Fibroblast of villous mesenchyme (primary cell): ENCODE measurements around the gene UBE2N. TPM values are rescaled to one million over a fixed set of nuclear protein-coding genes. Genes with fewer than 3 reads are reported as not detected.
"Not testable (repeated sequence)": the region's sequence is repeated elsewhere in the genome, so short reads cannot be mapped to it uniquely, and the experiment has no call there.

ENCODE experiments used
- DNase-seq: peaks from one replicate; pipeline ENCODE4 v3.0.0-alpha.2; 2010; ENCODE audit warnings: low read depth
- H3K4me3 ChIP-seq: 2 replicates; pipeline ENCODE4 v1.5.1; 2011; ENCODE audit warnings: low read depth, mild to moderate bottlenecking, low read length
- total RNA-seq: library from RNA; depleted of rRNA; stranded (reverse); fragments of >200 nt; gene quantifications from 2 replicates; pipeline ENCODE4 v1.2.3, GENCODE V29; 2012
- TF ChIP-seq, protein P1 (sequence below): IDR thresholded peaks from 2 replicates; pipeline ENCODE4 v1.5.1; 2012; ENCODE audit warnings: low read depth, mild to moderate bottlenecking, low read length; ENCODE audit not compliant: insufficient read depth

The UBE2N gene
- total RNA-seq, 1 donor, result 104 TPM

DNA sequence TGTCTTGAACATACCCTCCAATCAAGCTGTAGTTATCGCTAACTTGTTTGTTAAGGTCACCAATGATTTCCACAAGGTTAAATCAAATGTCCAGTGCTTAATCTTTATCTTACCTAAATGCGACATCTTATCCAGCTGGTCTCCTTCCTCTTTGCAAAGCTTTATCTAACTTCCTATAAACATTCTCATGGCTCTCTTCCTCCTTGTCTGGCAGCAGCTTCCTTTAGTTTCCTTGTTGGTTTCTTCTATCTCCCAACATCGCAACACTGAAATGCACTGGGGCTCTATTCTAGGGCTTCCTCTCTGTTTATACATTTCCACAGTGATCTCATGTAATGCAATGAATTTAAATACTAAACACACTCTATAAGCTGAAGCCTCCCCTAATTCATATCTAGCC lies 28.7 kb downstream of the UBE2N start:
- TF ChIP-seq, protein P1, sequence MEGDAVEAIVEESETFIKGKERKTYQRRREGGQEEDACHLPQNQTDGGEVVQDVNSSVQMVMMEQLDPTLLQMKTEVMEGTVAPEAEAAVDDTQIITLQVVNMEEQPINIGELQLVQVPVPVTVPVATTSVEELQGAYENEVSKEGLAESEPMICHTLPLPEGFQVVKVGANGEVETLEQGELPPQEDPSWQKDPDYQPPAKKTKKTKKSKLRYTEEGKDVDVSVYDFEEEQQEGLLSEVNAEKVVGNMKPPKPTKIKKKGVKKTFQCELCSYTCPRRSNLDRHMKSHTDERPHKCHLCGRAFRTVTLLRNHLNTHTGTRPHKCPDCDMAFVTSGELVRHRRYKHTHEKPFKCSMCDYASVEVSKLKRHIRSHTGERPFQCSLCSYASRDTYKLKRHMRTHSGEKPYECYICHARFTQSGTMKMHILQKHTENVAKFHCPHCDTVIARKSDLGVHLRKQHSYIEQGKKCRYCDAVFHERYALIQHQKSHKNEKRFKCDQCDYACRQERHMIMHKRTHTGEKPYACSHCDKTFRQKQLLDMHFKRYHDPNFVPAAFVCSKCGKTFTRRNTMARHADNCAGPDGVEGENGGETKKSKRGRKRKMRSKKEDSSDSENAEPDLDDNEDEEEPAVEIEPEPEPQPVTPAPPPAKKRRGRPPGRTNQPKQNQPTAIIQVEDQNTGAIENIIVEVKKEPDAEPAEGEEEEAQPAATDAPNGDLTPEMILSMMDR, result no peak
- no peak for DNase-seq
- no peak overlapping the region for H3K4me3 ChIP-seq

DNA sequence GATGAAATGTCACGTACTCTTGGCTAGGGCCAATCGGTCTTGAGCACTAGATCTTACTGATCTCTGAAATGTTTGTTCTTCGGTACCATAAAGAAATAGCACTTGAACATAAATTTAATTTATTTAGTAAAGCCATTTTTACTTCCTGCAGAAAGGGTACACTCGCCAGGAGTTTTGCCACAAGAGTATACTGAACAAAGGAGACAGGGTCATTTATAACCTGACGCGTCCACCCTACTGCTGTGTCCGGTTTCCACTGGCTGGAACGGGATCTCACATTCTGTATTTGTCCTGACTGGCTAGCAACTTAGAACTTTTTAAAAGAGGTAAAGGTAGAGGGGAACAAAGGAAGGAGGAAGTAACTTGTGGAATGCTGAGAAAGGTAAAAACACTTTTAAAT lies 29.4 kb downstream of the UBE2N start:
- not testable (repeated sequence) for H3K4me3 ChIP-seq, DNase-seq

DNA sequence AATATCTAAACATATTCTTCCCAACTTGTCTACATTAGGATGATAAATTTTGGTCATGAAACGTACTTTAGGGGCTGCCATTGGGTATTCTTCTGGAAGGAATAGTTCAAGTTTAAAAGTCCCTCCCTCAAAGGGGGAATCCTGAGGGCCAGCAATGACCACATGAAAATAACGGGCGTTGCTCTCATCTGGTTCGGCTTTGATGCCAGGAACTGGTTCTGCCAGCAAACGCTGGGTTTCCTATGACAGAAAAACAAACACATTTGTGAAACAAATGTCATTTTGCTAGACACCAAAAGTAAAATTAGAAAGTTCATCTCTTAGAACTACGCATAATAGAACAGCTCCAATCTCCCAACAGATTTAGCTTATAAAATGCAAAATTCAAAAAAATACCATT lies 30.7 kb downstream of the UBE2N start:
- not testable (repeated sequence) for DNase-seq, H3K4me3 ChIP-seq

DNA sequence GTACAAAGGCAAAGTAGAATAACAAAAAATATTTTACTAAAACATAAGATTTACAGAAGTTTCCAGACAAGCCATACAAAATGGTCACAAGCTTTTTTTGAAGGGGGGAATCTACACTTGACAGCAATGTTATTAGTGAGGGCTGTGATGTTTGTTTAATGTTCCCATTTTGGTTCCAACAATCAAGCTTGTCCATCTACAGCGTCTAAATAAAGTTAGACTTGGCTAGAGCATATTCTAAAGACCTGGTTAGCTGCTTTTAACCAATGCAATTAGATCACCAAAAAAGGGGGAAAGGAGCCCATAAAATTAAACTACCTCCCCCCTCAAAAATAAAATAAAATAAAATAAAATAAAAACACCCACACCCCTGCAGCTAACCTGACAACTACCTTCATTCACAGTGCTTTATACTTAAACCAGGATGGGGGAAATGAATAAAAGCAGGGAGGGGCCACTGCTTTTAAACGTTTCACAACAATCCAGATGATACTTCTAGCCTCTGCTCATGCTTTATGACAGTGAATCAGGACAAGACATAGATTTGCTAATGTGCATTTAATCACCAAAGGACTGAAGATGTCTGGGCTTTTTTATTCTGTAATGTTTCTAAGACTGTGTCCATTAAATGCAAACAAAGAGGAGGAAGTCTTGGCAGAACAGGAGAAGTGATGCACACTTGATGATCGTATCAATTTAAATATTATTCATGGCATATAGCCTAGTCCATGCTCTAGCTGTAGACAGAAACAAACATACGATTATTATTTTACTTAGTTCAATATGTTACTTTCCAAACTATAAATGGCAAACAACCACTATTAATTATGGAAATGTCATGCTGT lies 32.2 kb downstream of the UBE2N start:
- not testable (repeated sequence) for DNase-seq

DNA sequence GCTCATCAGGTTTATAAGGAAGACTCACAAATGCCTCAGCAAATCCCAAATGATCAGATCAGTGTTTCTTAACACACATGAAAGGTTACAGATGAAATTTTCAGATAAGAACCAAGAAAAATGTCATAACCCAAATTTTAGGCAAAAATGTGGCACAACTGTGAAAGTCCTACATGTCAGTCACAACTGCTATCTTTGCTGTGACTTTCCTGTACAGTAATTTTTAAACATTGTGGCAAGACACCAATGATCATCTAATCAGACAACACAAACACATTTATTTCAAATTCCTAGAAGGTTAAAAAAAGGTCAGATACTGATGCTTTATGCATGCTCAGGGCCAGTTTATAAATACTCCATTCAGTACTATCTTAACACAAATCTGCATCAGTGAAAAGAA lies 32.9 kb downstream of the UBE2N start:
- no peak overlapping the region for H3K4me3 ChIP-seq
- DNase-seq, result no peak
- TF ChIP-seq, protein P1, result no peak

More for the DNA sequence above, 32.2 kb downstream of the UBE2N start:
- H3K4me3 ChIP-seq, result not testable (repeated sequence)

DNA sequence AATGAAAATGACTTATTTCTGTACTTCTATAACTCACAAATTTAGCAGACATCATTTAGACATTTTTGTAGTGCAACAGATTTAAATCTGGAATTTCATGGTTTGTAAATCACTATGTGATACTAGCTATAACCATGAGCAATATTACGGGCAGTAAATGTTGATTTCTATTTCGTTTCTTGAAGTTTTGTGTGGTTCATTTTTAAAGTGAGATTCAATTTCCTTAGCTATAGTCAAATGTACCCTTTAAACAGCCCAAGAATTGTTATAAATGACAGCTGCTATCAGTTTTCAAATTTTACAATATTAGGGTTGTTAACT lies 33.8 kb downstream of the UBE2N start:
- no peak overlapping the region for H3K4me3 ChIP-seq
- no peak for DNase-seq
- TF ChIP-seq, protein P1, result no peak

DNA sequence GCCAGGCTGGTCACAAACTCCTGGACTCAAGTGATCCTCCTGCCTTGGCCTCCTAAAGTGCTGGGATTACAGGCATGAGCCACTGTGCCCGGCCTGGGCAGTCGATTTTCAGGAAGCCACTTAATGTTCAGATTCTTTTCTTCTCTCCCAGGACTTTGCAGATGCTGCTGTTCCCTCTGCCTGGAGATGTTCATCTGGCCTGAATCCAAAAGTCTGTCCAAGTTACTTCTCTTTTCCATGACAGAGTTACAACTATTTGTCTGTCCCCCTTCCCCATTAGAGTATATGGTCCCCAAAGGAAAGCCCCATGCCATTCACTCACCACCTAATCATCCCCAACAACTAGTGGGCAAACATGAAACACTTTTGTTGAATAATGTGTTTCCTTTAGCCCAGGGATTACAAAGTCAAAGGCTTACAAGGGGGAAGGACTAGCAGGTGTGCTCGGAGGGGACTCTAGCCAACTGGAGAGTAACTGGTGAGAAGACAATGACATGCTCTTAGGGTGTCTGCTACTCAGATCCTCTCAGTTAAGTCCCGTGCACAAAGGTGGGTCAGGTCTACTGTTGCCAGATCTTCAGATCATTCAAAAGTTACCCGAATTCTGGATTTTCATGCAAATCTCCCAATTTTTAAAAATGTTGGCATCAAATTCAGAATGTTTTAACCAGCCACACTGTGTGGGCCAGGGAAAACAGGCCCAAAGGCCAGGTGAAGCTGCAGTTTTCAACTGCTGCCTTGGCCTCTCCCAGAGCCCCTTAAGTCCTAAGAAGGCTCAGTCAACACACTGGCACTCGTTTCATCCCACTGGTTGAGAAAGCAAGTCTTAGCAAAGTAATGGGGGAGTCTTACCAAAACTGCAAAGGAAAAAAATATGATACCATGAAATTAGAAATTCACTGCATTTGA lies 34.4 kb downstream of the UBE2N start:
- TF ChIP-seq, protein P1, result no peak
- DNase-seq, result no peak

DNA sequence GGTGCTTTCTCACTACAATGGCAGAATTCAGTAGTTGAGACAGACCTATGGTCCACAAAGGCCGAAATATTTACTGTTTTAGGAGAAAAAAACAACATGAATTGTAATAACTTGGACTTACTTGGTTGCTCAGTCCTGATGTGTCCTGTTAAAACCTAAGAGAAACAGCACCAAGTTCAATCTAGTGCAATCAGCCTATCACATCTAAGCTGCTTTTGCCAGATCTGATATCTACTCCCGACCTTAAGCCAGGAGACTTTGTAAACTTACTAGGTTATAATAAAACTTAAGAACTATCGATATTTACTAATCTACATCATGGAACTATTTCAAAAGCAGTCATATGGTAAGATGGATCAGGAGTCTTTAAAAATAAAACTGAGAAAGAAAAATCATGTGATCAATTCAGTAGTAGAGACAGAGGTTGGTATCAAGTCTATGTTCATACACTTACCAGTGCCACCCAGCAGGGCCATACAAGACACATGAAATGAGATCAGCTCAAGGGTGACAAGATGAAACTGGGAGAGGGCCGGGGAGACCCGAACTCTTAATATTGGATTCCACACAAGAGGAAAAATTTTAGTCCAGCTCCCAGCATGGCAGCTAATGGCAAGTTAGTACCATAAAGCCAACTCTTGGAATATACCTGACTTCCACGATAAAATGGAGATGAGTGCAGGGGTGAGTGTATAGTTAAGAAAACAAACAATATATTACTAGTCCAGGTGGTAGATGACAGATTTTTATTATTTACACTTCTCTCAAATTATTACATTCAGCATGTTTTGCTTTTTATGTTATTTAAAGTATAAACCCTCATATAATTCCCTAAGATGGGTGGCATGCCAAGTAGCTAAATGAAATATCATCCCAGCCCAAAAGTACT lies 36.5 kb downstream of the UBE2N start:
- no peak for DNase-seq
- no peak overlapping the region for H3K4me3 ChIP-seq
- TF ChIP-seq, protein P1, result no peak

More for the DNA sequence above, 34.4 kb downstream of the UBE2N start:
- no peak overlapping the region for H3K4me3 ChIP-seq
